Tibial nerve (tissue), 3 donors: ENCODE data around the gene NTSR1.
"Not testable (repeated sequence)": the region's sequence is repeated elsewhere in the genome, so short reads cannot be mapped to it uniquely, and the experiment has no call there.

ENCODE experiments used
- POLR2A ChIP-seq, 2 donors: fragments of 450-650 bp; IDR thresholded peaks; one replicate each; pipeline ENCODE4 v1.6.1; 2017; ENCODE audit warnings: antibody characterized with exemption in 2 of 2, mild to moderate bottlenecking in 2 of 2, moderate library complexity in 2 of 2
- TF ChIP-seq, protein P1 (sequence below), 5 experiments: fragments of 200-600 bp in 3 of 5; fragments of 450-650 bp in 2 of 5; sonication (generic) in 3 of 5; IDR thresholded peaks; one replicate each; pipeline ENCODE4 v1.5.1; 2016 to 2019; ENCODE audit warnings: antibody characterized with exemption in 5 of 5, mild to moderate bottlenecking in 3 of 5, moderate library complexity in 2 of 5

- TF ChIP-seq POLR2A (IDR thresholded peaks at IDR 0.05), result not testable (repeated sequence)
- TF ChIP-seq, protein P1, sequence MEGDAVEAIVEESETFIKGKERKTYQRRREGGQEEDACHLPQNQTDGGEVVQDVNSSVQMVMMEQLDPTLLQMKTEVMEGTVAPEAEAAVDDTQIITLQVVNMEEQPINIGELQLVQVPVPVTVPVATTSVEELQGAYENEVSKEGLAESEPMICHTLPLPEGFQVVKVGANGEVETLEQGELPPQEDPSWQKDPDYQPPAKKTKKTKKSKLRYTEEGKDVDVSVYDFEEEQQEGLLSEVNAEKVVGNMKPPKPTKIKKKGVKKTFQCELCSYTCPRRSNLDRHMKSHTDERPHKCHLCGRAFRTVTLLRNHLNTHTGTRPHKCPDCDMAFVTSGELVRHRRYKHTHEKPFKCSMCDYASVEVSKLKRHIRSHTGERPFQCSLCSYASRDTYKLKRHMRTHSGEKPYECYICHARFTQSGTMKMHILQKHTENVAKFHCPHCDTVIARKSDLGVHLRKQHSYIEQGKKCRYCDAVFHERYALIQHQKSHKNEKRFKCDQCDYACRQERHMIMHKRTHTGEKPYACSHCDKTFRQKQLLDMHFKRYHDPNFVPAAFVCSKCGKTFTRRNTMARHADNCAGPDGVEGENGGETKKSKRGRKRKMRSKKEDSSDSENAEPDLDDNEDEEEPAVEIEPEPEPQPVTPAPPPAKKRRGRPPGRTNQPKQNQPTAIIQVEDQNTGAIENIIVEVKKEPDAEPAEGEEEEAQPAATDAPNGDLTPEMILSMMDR (IDR thresholded peaks at IDR 0.05), result not testable (repeated sequence)
Observed at GRCh38 chr20:62683660-62684322, 24.8 kb upstream of the NTSR1 start.
